A549 (cell line): ENCODE measurements around the gene ADD1. TPM values are rescaled to one million over a fixed set of nuclear protein-coding genes. Genes with fewer than 3 reads are reported as not detected.

Experiments used
- ATAC-seq, 2 experiments: fragments of 200-7000 bp in 1 of 2; fragments of >200 bp in 1 of 2; cut with Nextera tagmentation in 1 of 2; cut with Tn5 transposase in 1 of 2; 3 replicates each; pipeline versions ENCODE4 v1.8.0 to v1.9.1; 2018 to 2020; ENCODE audit warnings: mild to moderate bottlenecking in 1 of 2, moderate library complexity in 1 of 2
- CTCF ChIA-PET: fragments of 300-600 bp; sonication (Branson Sonifier 250); formaldehyde crosslinking; extraction: SDS; loops from one replicate; lab custom pipeline; 2021; ENCODE audit warnings: antibody characterized with exemption, inconsistent platforms; lab: Yijun Ruan, JAX
- POLR2A ChIA-PET: fragments of 350-600 bp; formaldehyde crosslinking; extraction: SDS; loops from one replicate; lab custom pipeline; 2021; ENCODE audit warnings: antibody characterized with exemption, inconsistent platforms; lab: Yijun Ruan, JAX
- DNase-seq, 2 experiments: peaks; one replicate each; pipeline versions ENCODE4 v3.0.0 to v3.0.0-alpha.2; 2011 to 2016; ENCODE audit warnings: low read depth in 1 of 2, low spot score in 1 of 2
- FAIRE-seq: peaks from 2 replicates; lab custom pipeline; 2011; peaks lifted over from hg19 to GRCh38; lab: Jason Lieb, UNC
- H3K27ac ChIP-seq, 2 experiments: fragments of >200 bp; sonication (Bioruptor Twin); formaldehyde crosslinking; 3 replicates each; pipeline ENCODE4 v1.5.1; 2016 to 2017
- H3K4me1 ChIP-seq: fragments of >200 bp; sonication (Bioruptor Twin); formaldehyde crosslinking; 3 replicates; pipeline ENCODE4 v1.6.1; 2016
- H3K4me2 ChIP-seq: fragments of >200 bp; sonication (Bioruptor Twin); formaldehyde crosslinking; 3 replicates; pipeline ENCODE4 v1.6.1; 2016
- H3K4me3 ChIP-seq: fragments of >200 bp; sonication (Bioruptor Twin); formaldehyde crosslinking; 3 replicates; pipeline ENCODE4 v1.5.1; 2016
- H3K9me3 ChIP-seq: fragments of >200 bp; sonication (Bioruptor Twin); formaldehyde crosslinking; 3 replicates; pipeline ENCODE4 v1.6.1; 2016
- BHLHE40 ChIP-seq: IDR thresholded peaks from 2 replicates; pipeline ENCODE4 v1.6.1; 2012; ENCODE audit warnings: low read depth, low read length, inconsistent platforms
- CBX2 ChIP-seq: fragments of 200-600 bp; sonication (generic); IDR thresholded peaks from 2 replicates; pipeline ENCODE4 v1.6.1; 2016; ENCODE audit warnings: low read depth, mild to moderate bottlenecking, borderline replicate concordance
- CHD4 ChIP-seq: fragments of 200-600 bp; sonication (generic); IDR thresholded peaks from 2 replicates; pipeline ENCODE4 v1.6.1; 2016; ENCODE audit warnings: antibody characterized with exemption, mild to moderate bottlenecking, borderline replicate concordance
- CTCF ChIP-seq: fragments of >200 bp; sonication (Bioruptor Twin); formaldehyde crosslinking; IDR thresholded peaks from 3 replicates; pipeline ENCODE4 v1.5.1; 2016
- EHF ChIP-seq: fragments of 250-450 bp; sonication (Bioruptor Pico); IDR thresholded peaks from 2 replicates; pipeline ENCODE4 v1.5.0; 2020; ENCODE audit warnings: mild to moderate bottlenecking
- EHMT2 ChIP-seq: fragments of 200-600 bp; sonication (generic); IDR thresholded peaks from 2 replicates; pipeline ENCODE4 v1.6.1; 2016; ENCODE audit warnings: antibody characterized with exemption, low read depth, mild to moderate bottlenecking, moderate library complexity
- ESRRA ChIP-seq: fragments of 150-350 bp; IDR thresholded peaks from 2 replicates; pipeline ENCODE4 v1.6.1; 2014; ENCODE audit warnings: mild to moderate bottlenecking, low read length, borderline replicate concordance
- FOSL2 ChIP-seq, 2 experiments: fragments of 450-650 bp in 1 of 2; fragments of >200 bp in 1 of 2; sonication (Bioruptor Twin) in 1 of 2; formaldehyde crosslinking; IDR thresholded peaks; 2 replicates each; pipeline versions ENCODE4 v1.5.0 to v1.6.1; 2016 to 2020; ENCODE audit warnings: mild to moderate bottlenecking in 1 of 2, moderate library complexity in 1 of 2
- HEYL ChIP-seq: fragments of 250-450 bp; sonication (Bioruptor Pico); IDR thresholded peaks from 2 replicates; pipeline ENCODE4 v1.8.0; 2021; ENCODE audit warnings: mild to moderate bottlenecking, moderate library complexity
- HMGXB4 ChIP-seq: fragments of 250-450 bp; sonication (Bioruptor Pico); IDR thresholded peaks from 2 replicates; pipeline ENCODE4 v1.5.0; 2021; ENCODE audit warnings: mild to moderate bottlenecking, moderate library complexity, borderline replicate concordance
- JUN ChIP-seq, 2 experiments: fragments of >200 bp; sonication (Bioruptor Twin); formaldehyde crosslinking; IDR thresholded peaks; 2 replicates in 1 of 2; 3 replicates in 1 of 2; pipeline ENCODE4 v1.6.1; 2016 to 2017
- KDM1A ChIP-seq: fragments of 200-600 bp; sonication (generic); IDR thresholded peaks from 2 replicates; pipeline ENCODE4 v1.6.1; 2016; ENCODE audit warnings: low read depth, mild to moderate bottlenecking
- MAFK ChIP-seq: fragments of 450-650 bp; IDR thresholded peaks from 2 replicates; pipeline ENCODE4 v1.6.1; 2014; ENCODE audit not compliant: partially characterized antibody
- NPAS2 ChIP-seq: fragments of 250-450 bp; sonication (Bioruptor Pico); IDR thresholded peaks from 2 replicates; pipeline ENCODE4 v1.8.0; 2022; ENCODE audit warnings: mild to moderate bottlenecking, moderate library complexity, borderline replicate concordance
- NR3C1 ChIP-seq: fragments of >200 bp; sonication (Bioruptor Twin); formaldehyde crosslinking; IDR thresholded peaks from 3 replicates; pipeline ENCODE4 v1.6.1; 2017
- PBX3 ChIP-seq: IDR thresholded peaks from 2 replicates; pipeline ENCODE4 v1.6.1; 2012
- POLR2AphosphoS2 ChIP-seq: conservative IDR thresholded peaks from 2 replicates; pipeline ENCODE4 v1.6.1; 2012; ENCODE audit warnings: low read length, improper control_type of control experiment, inconsistent platforms
- RCOR1 ChIP-seq: fragments of 150-350 bp; IDR thresholded peaks from 2 replicates; pipeline ENCODE4 v1.6.1; 2014; ENCODE audit warnings: antibody characterized with exemption, low read length, low read depth
- RFX5 ChIP-seq: fragments of 450-650 bp; IDR thresholded peaks from 2 replicates; pipeline ENCODE4 v1.7.1; 2014; ENCODE audit warnings: antibody characterized with exemption, mild to moderate bottlenecking, moderate library complexity
- USF2 ChIP-seq: fragments of 450-650 bp; IDR thresholded peaks from 2 replicates; pipeline ENCODE4 v1.6.1; 2014; ENCODE audit warnings: antibody characterized with exemption
- ZC3H11A ChIP-seq: fragments of 450-650 bp; IDR thresholded peaks from 2 replicates; pipeline ENCODE4 v1.6.1; 2014; ENCODE audit warnings: antibody characterized with exemption, mild to moderate bottlenecking
- ZFP36 ChIP-seq: fragments of 450-650 bp; IDR thresholded peaks from 2 replicates; pipeline ENCODE4 v1.6.1; 2014; ENCODE audit warnings: borderline replicate concordance; ENCODE audit not compliant: partially characterized antibody
- WGBS: methylation state at CpG from one replicate; pipeline ENCODE4 v1.1.6; 2017; ENCODE audit errors: missing lambda C conversion rate; 5-methylcytosine and 5-hydroxymethylcytosine counted together
- polyA plus RNA-seq, 4 experiments: library from polyadenylated mRNA; depleted of rRNA in 3 of 4; stranded (reverse); fragments of >200 nt; fragmentation: RNase III in 1 of 4; extraction: RNeasy Plus Mini Kit Qiagen cat#74134 plus additional on column Dnase treatment in 1 of 4; gene quantifications; 2 replicates in 3 of 4; 3 replicates in 1 of 4; pipeline ENCODE4 v1.2.3, GENCODE V29; 2011 to 2017

Gene ADD1
- polyA plus RNA-seq, 2 of the 4 experiments (the other 2 are of a cell fraction): 59.7 to 60.3 TPM

- H3K9me3 ChIP-seq: no peaks in the 10 kb centered on the region
- TF ChIP-seq EHF (no peak), ZC3H11A (no peak), HMGXB4 (CRISPR knock-in tag) (no peak)
- no peak for DNase-seq
- POLR2A ChIA-PET: no interaction called here
- no peak for FAIRE-seq
- H3K4me3 ChIP-seq: no peak overlapping the region
- WGBS: 83% methylated on average over 6 of the region's 10 CpGs
- no peak overlapping the region for H3K27ac ChIP-seq
- CTCF ChIA-PET: no interaction called here
- ATAC-seq: no peak
- H3K4me1 ChIP-seq: no peaks in the 10 kb centered on the region
- H3K4me2 ChIP-seq: no peak overlapping the region
Observed at GRCh38 chr4:2809610-2810180, 33.9 kb upstream of the ADD1 start.

GRCh38 chr4:2810388-2810787, 33.3 kb upstream of the ADD1 start:
- TF ChIP-seq HEYL (no peak), FOSL2 (IDR thresholded peaks at IDR 0.05) (no peak), FOSL2 (CRISPR knock-in tag; IDR thresholded peaks at IDR 0.05) (no peak), ZFP36 (no peak), JUN (IDR thresholded peaks at IDR 0.05) (no peak)
- TF ChIP-seq, all 56 proteins: peak for 0
- DNase-seq: no peak
- Histone ChIP-seq H3K9me3 (no peaks in the 10 kb centered on the region), H3K4me2 (no peak overlapping the region), H3K27ac (no peak overlapping the region), H3K4me3 (no peak overlapping the region), H3K4me1 (no peaks in the 10 kb centered on the region)
- POLR2A ChIA-PET: no interaction called here
- CTCF ChIA-PET: no interaction called here
- no peak for FAIRE-seq
- no peak for ATAC-seq
- WGBS: 74% methylated on average over 3 of the region's 10 CpGs

GRCh38 chr4:2811830-2812611, 31.6 kb upstream of the ADD1 start:
- H3K4me2 ChIP-seq: no peak overlapping the region
- no peak for FAIRE-seq

More at GRCh38 chr4:2811830-2812611, 31.6 kb upstream of the ADD1 start:
- Histone ChIP-seq H3K9me3 (no peaks in the 10 kb centered on the region), H3K4me1 (no peaks in the 10 kb centered on the region), H3K27ac (peak overlapping the region in 1 of 2 experiments; percentile 35; a peak in 1 of 6 replicates), H3K4me3 (no peak overlapping the region)
- DNase-seq (no peak), ATAC-seq (peak in 1 of 2 experiments; percentile 36; a peak in 3 of 6 replicates)
- POLR2A ChIA-PET: no interaction called here
- TF ChIP-seq RFX5 (no peak), NR3C1 (no peak), RCOR1 (no peak), CTCF (no peak), PBX3 (no peak), KDM1A (no peak), BHLHE40 (no peak), CBX2 (no peak), MAFK (no peak), USF2 (no peak), EHMT2 (no peak), POLR2AphosphoS2 (no peak), NPAS2 (CRISPR knock-in tag) (no peak), CHD4 (no peak), ESRRA (no peak)
- 90% methylated on average over 19 of the region's 21 CpGs for WGBS
- CTCF ChIA-PET: interaction anchor here (0.9 kb wide), 1 partner anchor 33 kb away, joined by 3 read pairs; no protein-coding TSS in a partner anchor
